ENCODE measurements around the gene OLIG1. TPM values are rescaled to one million over a fixed set of nuclear protein-coding genes. Genes with fewer than 3 reads are reported as not detected.

Gene OLIG1, protein sequence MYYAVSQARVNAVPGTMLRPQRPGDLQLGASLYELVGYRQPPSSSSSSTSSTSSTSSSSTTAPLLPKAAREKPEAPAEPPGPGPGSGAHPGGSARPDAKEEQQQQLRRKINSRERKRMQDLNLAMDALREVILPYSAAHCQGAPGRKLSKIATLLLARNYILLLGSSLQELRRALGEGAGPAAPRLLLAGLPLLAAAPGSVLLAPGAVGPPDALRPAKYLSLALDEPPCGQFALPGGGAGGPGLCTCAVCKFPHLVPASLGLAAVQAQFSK
- polyA plus RNA-seq (ENCODE audit: insufficient read length in 4 of 4) = 1 to 10 TPM in 1 of 4 donors, under 1 TPM in 1, not detected in 2; 0.20 to 1.8 TPM

DNA sequence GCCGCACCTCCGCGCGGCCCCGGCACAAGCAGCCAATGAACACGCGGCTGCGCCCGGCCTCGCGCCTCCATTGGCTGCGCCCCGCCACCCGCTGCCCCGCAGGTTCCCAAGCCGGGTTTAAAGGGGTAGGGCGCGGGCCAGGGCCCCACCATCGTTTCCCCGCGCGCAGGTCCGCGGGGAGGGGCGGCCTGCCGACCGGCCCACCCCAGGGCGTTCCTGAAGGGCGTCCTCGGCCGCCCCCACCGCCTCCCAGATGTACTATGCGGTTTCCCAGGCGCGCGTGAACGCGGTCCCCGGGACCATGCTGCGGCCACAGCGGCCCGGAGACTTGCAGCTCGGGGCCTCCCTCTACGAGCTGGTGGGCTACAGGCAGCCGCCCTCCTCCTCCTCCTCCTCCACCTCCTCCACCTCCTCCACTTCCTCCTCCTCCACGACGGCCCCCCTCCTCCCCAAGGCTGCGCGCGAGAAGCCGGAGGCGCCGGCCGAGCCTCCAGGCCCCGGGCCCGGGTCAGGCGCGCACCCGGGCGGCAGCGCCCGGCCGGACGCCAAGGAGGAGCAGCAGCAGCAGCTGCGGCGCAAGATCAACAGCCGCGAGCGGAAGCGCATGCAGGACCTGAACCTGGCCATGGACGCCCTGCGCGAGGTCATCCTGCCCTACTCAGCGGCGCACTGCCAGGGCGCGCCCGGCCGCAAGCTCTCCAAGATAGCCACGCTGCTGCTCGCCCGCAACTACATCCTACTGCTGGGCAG is at the start of gene OLIG1:
TSS of gene OLIG1 (plus strand) at position 148 of the 750 bp plus-strand sequence. CDS start at position 254, 106 bp downstream.
- no peak for DNase-seq (ENCODE audit: low read depth in 4 of 4, low spot score in 2 of 4)

DNA sequence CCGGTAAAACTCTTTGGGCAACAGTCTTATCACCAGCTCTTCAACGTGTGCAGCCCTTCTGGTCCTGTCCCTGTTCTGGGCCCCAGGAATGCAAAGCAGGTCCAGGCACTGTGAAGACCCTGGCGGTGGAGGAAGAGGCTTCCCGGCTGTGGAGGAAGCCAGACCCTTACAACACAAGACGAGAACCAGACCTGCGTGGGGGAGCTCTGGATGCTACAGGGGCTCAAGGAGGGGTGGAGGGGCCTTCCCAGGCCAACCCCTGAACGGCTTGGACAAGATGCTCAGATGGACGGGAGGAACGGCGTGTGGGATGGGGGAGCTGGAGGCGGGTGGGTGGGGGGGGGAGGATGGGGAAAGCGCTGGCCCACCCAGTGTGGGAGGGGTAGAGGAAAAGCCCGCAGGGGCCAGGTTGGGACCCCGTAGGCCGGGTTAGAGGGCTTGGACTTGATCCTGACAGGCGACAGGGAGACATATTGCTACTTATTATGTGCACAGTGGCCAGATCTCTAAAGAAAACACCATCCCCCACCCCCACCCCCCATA is 49.3 kb upstream of the OLIG1 start:
- DNase-seq (ENCODE audit: low read depth in 4 of 4, low spot score in 2 of 4) = no peak

DNA sequence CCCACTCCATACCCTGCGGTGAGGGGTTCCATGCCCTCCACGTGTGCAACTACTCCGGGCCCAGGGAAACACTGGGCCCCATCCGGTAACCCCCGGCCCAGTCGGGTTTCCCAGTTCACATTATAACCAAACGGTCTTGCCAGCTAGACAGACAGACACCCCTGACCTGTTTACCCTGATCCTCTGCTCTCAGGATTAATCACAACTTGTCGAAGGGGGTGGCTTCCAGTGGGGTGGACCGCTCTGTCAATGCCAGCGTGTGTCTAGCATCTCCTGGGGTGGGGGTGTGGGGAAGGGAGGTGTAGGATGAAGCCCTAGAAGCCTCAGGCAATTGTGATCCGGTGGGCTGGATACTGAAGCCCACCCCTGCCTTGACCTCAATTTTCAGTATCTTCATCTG is 48.8 kb upstream of the OLIG1 start:
- DNase-seq (ENCODE audit: low read depth in 4 of 4, low spot score in 2 of 4) = no peak

DNA sequence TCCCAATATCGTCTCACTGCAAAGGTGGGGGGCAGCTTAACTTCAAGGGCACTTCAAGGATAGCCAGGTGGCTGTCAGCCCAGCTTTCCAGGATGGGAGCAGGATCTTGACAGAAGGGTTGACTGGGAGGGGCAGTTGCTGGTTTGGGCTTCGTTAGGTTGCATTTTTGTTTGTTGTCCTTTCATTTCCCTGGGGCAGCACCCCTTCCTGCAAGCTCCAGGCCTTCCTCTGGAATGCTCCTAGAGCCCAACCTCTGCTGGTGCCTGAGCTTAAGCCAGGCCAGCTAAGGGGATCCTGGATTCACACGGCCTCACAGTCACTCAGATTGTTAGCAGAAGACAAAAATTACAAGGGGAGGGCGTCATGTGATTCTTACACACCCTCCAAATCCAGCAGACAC is 48.3 kb upstream of the OLIG1 start:
- no peak for DNase-seq (ENCODE audit: low read depth in 4 of 4, low spot score in 2 of 4)

DNA sequence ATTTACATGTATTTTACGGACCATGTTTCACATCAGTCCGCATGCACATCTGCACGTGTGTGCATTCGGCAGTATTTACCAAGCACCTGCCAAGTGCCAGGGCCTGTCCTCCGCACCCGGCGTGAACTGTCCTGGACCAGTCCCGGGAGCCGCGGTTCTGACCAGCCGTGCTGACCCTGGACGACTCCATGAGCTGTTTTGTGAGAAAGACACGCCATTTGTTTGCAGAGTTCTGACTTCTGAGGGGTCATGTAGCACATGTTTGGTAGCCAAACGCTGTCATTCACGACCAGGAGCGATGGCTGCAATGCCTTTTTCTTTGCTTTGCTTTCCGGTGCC is 47.5 kb upstream of the OLIG1 start:
- no peak for DNase-seq (ENCODE audit: low read depth in 4 of 4, low spot score in 2 of 4)

DNA sequence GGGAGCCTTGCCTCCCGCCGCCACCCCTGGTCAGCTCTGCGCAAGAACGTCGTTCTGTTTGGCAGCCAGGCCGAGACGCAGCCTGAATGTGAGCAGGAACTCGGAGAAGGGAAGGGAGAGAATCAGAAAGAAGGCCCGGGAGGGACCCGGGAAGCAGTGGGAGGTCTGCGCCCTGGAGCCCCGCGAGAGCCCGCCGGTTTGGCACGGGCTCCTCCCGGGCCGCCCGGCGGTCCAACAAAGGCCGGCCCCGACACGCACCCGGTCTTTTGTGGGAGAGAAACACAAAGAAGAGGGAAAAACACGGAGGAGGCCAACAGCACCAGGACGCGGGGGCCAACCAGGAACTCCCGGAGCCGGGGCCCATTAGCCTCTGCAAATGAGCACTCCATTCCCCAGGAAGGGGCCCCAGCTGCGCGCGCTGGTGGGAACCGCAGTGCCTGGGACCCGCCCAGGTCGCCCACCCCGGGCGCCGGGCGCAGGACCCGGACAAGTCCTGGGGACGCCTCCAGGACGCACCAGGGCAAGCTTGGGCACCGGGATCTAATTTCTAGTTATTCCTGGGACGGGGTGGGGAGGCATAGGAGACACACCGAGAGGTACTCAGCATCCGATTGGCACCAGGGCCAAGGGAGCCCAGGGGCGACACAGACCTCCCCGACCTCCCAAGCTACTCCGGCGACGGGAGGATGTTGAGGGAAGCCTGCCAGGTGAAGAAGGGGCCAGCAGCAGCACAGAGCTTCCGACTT is 46.9 kb upstream of the OLIG1 start:
- DNase-seq (ENCODE audit: low read depth in 4 of 4, low spot score in 2 of 4) = no peak

DNA sequence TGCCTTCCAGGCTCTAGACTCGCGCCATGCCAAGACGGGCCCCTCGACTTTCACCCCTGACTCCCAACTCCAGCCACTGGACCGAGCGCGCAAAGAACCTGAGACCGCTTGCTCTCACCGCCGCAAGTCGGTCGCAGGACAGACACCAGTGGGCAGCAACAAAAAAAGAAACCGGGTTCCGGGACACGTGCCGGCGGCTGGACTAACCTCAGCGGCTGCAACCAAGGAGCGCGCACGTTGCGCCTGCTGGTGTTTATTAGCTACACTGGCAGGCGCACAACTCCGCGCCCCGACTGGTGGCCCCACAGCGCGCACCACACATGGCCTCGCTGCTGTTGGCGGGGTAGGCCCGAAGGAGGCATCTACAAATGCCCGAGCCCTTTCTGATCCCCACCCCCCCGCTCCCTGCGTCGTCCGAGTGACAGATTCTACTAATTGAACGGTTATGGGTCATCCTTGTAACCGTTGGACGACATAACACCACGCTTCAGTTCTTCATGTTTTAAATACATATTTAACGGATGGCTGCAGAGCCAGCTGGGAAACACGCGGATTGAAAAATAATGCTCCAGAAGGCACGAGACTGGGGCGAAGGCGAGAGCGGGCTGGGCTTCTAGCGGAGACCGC is 46.3 kb upstream of the OLIG1 start:
- no peak for DNase-seq (ENCODE audit: low read depth in 4 of 4, low spot score in 2 of 4)

DNA sequence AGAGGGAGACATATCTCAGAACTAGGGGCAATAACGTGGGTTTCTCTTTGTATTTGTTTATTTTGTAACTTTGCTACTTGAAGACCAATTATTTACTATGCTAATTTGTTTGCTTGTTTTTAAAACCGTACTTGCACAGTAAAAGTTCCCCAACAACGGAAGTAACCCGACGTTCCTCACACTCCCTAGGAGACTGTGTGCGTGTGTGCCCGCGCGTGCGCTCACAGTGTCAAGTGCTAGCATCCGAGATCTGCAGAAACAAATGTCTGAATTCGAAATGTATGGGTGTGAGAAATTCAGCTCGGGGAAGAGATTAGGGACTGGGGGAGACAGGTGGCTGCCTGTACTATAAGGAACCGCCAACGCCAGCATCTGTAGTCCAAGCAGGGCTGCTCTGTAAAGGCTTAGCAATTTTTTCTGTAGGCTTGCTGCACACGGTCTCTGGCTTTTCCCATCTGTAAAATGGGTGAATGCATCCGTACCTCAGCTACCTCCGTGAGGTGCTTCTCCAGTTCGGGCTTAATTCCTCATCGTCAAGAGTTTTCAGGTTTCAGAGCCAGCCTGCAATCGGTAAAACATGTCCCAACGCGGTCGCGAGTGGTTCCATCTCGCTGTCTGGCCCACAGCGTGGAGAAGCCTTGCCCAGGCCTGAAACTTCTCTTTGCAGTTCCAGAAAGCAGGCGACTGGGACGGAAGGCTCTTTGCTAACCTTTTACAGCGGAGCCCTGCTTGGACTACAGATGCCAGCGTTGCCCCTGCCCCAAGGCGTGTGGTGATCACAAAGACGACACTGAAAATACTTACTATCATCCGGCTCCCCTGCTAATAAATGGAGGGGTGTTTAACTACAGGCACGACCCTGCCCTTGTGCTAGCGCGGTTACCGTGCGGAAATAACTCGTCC is 45.5 kb upstream of the OLIG1 start:
- no peak for DNase-seq (ENCODE audit: low read depth in 4 of 4, low spot score in 2 of 4)

DNA sequence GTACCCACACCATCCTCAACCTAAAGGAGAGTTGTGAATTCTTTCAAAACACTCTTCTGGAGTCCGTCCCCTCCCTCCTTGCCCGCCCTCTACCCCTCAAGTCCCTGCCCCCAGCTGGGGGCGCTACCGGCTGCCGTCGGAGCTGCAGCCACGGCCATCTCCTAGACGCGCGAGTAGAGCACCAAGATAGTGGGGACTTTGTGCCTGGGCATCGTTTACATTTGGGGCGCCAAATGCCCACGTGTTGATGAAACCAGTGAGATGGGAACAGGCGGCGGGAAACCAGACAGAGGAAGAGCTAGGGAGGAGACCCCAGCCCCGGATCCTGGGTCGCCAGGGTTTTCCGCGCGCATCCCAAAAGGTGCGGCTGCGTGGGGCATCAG is 44.8 kb upstream of the OLIG1 start:
- no peak for DNase-seq (ENCODE audit: low read depth in 4 of 4, low spot score in 2 of 4)

DNA sequence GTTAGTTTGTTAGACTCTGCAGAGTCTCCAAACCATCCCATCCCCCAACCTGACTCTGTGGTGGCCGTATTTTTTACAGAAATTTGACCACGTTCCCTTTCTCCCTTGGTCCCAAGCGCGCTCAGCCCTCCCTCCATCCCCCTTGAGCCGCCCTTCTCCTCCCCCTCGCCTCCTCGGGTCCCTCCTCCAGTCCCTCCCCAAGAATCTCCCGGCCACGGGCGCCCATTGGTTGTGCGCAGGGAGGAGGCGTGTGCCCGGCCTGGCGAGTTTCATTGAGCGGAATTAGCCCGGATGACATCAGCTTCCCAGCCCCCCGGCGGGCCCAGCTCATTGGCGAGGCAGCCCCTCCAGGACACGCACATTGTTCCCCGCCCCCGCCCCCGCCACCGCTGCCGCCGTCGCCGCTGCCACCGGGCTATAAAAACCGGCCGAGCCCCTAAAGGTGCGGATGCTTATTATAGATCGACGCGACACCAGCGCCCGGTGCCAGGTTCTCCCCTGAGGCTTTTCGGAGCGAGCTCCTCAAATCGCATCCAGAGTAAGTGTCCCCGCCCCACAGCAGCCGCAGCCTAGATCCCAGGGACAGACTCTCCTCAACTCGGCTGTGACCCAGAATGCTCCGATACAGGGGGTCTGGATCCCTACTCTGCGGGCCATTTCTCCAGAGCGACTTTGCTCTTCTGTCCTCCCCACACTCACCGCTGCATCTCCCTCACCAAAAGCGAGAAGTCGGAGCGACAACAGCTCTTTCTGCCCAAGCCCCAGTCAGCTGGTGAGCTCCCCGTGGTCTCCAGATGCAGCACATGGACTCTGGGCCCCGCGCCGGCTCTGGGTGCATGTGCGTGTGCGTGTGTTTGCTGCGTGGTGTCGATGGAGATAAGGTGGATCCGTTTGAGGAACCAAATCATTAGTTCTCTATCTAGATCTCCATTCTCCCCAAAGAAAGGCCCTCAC is 44.2 kb upstream of the OLIG1 start, which contains the start of gene OLIG2:
TSS of gene OLIG2 (plus strand) at position 447 of the 954 bp plus-strand sequence. CDS start 928 bp downstream, outside the sequence.
- no peak for DNase-seq (ENCODE audit: low read depth in 4 of 4, low spot score in 2 of 4)

DNA sequence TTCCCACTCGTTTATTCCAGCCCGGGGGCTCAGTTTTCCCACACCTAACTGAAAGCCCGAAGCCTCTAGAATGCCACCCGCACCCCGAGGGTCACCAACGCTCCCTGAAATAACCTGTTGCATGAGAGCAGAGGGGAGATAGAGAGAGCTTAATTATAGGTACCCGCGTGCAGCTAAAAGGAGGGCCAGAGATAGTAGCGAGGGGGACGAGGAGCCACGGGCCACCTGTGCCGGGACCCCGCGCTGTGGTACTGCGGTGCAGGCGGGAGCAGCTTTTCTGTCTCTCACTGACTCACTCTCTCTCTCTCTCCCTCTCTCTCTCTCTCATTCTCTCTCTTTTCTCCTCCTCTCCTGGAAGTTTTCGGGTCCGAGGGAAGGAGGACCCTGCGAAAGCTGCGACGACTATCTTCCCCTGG is 43.5 kb upstream of the OLIG1 start:
- no peak for DNase-seq (ENCODE audit: low read depth in 4 of 4, low spot score in 2 of 4)

DNA sequence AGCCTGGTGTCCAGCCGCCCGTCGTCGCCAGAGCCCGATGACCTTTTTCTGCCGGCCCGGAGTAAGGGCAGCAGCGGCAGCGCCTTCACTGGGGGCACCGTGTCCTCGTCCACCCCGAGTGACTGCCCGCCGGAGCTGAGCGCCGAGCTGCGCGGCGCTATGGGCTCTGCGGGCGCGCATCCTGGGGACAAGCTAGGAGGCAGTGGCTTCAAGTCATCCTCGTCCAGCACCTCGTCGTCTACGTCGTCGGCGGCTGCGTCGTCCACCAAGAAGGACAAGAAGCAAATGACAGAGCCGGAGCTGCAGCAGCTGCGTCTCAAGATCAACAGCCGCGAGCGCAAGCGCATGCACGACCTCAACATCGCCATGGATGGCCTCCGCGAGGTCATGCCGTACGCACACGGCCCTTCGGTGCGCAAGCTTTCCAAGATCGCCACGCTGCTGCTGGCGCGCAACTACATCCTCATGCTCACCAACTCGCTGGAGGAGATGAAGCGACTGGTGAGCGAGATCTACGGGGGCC is 43.0 kb upstream of the OLIG1 start:
- no peak for DNase-seq (ENCODE audit: low read depth in 4 of 4, low spot score in 2 of 4)

DNA sequence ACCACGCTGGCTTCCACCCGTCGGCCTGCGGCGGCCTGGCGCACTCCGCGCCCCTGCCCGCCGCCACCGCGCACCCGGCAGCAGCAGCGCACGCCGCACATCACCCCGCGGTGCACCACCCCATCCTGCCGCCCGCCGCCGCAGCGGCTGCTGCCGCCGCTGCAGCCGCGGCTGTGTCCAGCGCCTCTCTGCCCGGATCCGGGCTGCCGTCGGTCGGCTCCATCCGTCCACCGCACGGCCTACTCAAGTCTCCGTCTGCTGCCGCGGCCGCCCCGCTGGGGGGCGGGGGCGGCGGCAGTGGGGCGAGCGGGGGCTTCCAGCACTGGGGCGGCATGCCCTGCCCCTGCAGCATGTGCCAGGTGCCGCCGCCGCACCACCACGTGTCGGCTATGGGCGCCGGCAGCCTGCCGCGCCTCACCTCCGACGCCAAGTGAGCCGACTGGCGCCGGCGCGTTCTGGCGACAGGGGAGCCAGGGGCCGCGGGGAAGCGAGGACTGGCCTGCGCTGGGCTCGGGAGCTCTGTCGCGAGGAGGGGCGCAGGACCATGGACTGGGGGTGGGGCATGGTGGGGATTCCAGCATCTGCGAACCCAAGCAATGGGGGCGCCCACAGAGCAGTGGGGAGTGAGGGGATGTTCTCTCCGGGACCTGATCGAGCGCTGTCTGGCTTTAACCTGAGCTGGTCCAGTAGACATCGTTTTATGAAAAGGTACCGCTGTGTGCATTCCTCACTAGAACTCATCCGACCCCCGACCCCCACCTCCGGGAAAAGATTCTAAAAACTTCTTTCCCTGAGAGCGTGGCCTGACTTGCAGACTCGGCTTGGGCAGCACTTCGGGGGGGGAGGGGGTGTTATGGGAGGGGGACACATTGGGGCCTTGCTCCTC is 42.3 kb upstream of the OLIG1 start:
- no peak for DNase-seq (ENCODE audit: low read depth in 4 of 4, low spot score in 2 of 4)

DNA sequence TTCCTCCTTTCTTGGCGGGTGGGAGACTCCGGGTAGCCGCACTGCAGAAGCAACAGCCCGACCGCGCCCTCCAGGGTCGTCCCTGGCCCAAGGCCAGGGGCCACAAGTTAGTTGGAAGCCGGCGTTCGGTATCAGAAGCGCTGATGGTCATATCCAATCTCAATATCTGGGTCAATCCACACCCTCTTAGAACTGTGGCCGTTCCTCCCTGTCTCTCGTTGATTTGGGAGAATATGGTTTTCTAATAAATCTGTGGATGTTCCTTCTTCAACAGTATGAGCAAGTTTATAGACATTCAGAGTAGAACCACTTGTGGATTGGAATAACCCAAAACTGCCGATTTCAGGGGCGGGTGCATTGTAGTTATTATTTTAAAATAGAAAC is 41.7 kb upstream of the OLIG1 start:
- DNase-seq (ENCODE audit: low read depth in 4 of 4, low spot score in 2 of 4) = no peak

DNA sequence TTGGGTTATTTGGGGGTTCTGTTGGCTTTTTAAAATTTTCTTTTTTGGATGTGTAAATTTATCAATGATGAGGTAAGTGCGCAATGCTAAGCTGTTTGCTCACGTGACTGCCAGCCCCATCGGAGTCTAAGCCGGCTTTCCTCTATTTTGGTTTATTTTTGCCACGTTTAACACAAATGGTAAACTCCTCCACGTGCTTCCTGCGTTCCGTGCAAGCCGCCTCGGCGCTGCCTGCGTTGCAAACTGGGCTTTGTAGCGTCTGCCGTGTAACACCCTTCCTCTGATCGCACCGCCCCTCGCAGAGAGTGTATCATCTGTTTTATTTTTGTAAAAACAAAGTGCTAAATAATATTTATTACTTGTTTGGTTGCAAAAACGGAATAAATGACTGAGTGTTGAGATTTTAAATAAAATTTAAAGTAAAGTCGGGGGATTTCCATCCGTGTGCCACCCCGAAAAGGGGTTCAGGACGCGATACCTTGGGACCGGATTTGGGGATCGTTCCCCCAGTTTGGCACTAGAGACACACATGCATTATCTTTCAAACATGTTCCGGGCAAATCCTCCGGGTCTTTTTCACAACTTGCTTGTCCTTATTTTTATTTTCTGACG is 41.1 kb upstream of the OLIG1 start:
- no peak for DNase-seq (ENCODE audit: low read depth in 4 of 4, low spot score in 2 of 4)

DNA sequence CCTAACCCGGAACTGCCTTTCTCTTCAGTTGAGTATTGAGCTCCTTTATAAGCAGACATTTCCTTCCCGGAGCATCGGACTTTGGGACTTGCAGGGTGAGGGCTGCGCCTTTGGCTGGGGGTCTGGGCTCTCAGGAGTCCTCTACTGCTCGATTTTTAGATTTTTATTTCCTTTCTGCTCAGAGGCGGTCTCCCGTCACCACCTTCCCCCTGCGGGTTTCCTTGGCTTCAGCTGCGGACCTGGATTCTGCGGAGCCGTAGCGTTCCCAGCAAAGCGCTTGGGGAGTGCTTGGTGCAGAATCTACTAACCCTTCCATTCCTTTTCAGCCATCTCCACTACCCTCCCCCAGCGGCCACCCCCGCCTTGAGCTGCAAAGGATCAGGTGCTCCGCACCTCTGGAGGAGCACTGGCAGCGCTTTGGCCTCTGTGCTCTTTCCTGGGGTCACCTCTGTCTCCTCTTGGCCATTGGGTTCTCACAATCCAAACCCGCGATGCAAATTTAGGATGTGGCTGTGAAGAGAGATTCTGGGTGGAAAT is 40.5 kb upstream of the OLIG1 start:
- DNase-seq (ENCODE audit: low read depth in 4 of 4, low spot score in 2 of 4) = no peak

Measured in left renal cortex interstitium (tissue), 4 donors.